OCI-LY7 (cell line): ENCODE results near the gene MAPK4. TPM values are rescaled to one million over a fixed set of nuclear protein-coding genes. Genes with fewer than 3 reads are reported as not detected.

Experiments
- BruUV-seq: library from RNA; stranded (reverse); fragments of 400-500 nt; replicated peaks from 2 replicates; lab custom pipeline; 2021; lab: Mats Ljungman, UMichigan
- CTCF ChIA-PET: fragments of 300-600 bp; sonication (Branson Sonifier 250); formaldehyde crosslinking; loops from one replicate; lab custom pipeline; 2022; ENCODE audit warnings: antibody characterized with exemption; ENCODE audit not compliant: unreplicated experiment; lab: Charles Lee
- POLR2A ChIA-PET: fragments of 300-600 bp; sonication (Branson Sonifier 250); formaldehyde crosslinking; loops from one replicate; lab custom pipeline; 2022; ENCODE audit warnings: antibody characterized with exemption; lab: Charles Lee
- DNase-seq: peaks from one replicate; pipeline ENCODE4 v3.0.0-alpha.2; 2015; ENCODE audit warnings: low spot score
- H2AFZ ChIP-seq: fragments of 200-600 bp; sonication (generic), shearing (Covaris generic); 2 replicates; pipeline ENCODE4 v1.6.1; 2014; ENCODE audit warnings: mild to moderate bottlenecking, antibody characterized with exemption, low read length, moderate library complexity
- H3K27ac ChIP-seq: fragments of 200-600 bp; sonication (generic); 2 replicates; pipeline ENCODE4 v1.5.1; 2014; ENCODE audit warnings: mixed run types, low read depth, mild to moderate bottlenecking, moderate library complexity, low read length, inconsistent platforms; ENCODE audit not compliant: poor library complexity, severe bottlenecking
- H3K36me3 ChIP-seq: fragments of 200-600 bp; sonication (generic); 2 replicates; pipeline ENCODE4 v1.6.1; 2014; ENCODE audit warnings: mild to moderate bottlenecking, antibody characterized with exemption, low read length, moderate library complexity, mixed read lengths; ENCODE audit not compliant: insufficient read depth
- H3K4me1 ChIP-seq: fragments of 200-600 bp; sonication (generic); 2 replicates; pipeline ENCODE4 v1.5.1; 2014; ENCODE audit warnings: mild to moderate bottlenecking, low read length; ENCODE audit not compliant: insufficient read depth, poor library complexity, severe bottlenecking
- H3K4me2 ChIP-seq: fragments of 200-600 bp; sonication (generic); 2 replicates; pipeline ENCODE4 v1.6.1; 2014; ENCODE audit warnings: mild to moderate bottlenecking, low read length
- H3K4me3 ChIP-seq: fragments of 200-600 bp; sonication (generic); 2 replicates; pipeline ENCODE4 v1.5.1; 2014; ENCODE audit warnings: mild to moderate bottlenecking, low read depth, low read length; ENCODE audit not compliant: poor library complexity, severe bottlenecking
- H3K79me2 ChIP-seq: fragments of 200-600 bp; sonication (generic); 2 replicates; pipeline ENCODE4 v1.6.1; 2016; ENCODE audit warnings: low read depth, mild to moderate bottlenecking, low read length, moderate library complexity, mixed read lengths; ENCODE audit not compliant: insufficient read depth
- H3K9me2 ChIP-seq: fragments of 200-600 bp; sonication (generic); 2 replicates; pipeline ENCODE4 v1.6.1; 2016; ENCODE audit warnings: mild to moderate bottlenecking, low read length, mixed read lengths; ENCODE audit not compliant: insufficient read depth
- H3K9me3 ChIP-seq: fragments of 200-600 bp; sonication (generic); 2 replicates; pipeline ENCODE4 v1.6.1; 2014; ENCODE audit warnings: mild to moderate bottlenecking, mixed run types, low read length, mixed read lengths
- H4K20me1 ChIP-seq: fragments of 200-600 bp; sonication (generic); 2 replicates; pipeline ENCODE4 v1.6.1; 2014; ENCODE audit warnings: mild to moderate bottlenecking, antibody characterized with exemption, low read length, moderate library complexity, mixed read lengths; ENCODE audit not compliant: insufficient read depth
- CTCF ChIP-seq: fragments of 200-600 bp; sonication (generic); conservative IDR thresholded peaks from 2 replicates; pipeline ENCODE4 v1.5.1; 2014; ENCODE audit warnings: mild to moderate bottlenecking, antibody characterized with exemption, low read length, moderate library complexity, mixed read lengths
- EZH2phosphoT487 ChIP-seq: fragments of 200-600 bp; sonication (generic); IDR thresholded peaks from 2 replicates; pipeline ENCODE4 v1.6.1; 2018; ENCODE audit warnings: low read depth, borderline replicate concordance, mild to moderate bottlenecking, mixed run types, antibody characterized with exemption, low read length, moderate library complexity, mixed read lengths
- intact Hi-C: fragments of 100-400 bp; cut with micrococcal nuclease; formaldehyde crosslinking; loops from one replicate; pipeline ENCODE4 v1.10.0; 2022; ENCODE audit not compliant: unreplicated experiment
- total RNA-seq, 2 experiments: library from RNA; depleted of rRNA in 1 of 2; stranded (reverse); fragments of >200 nt in 1 of 2; shearing (Covaris generic) in 1 of 2; gene quantifications; 2 replicates each; pipeline ENCODE4 v1.2.3, GENCODE V29; 2014 to 2022

MAPK4 gene
- total RNA-seq, 2 experiments from 2014 or later, result not detected

- no peaks in the 10 kb centered on the region for H4K20me1 ChIP-seq
- ChIA-PET POLR2A (no interaction called here), CTCF (no interaction called here)
- H3K27ac ChIP-seq, result no peak overlapping the region
- intact Hi-C loops, result no loop called here
- no peak for DNase-seq
- no TSS peak for BruUV-seq
- no peak overlapping the region for H3K4me3 ChIP-seq
- no peaks in the 10 kb centered on the region for H3K79me2 ChIP-seq
- no peak overlapping the region for H2AFZ ChIP-seq
- no peak overlapping the region for H3K4me2 ChIP-seq
- no peaks in the 10 kb centered on the region for H3K9me2 ChIP-seq
- no peaks in the 10 kb centered on the region for H3K36me3 ChIP-seq
- H3K4me1 ChIP-seq, result no peaks in the 10 kb centered on the region
- TF ChIP-seq CTCF (no peak), EZH2phosphoT487 (no peak)
- no peaks in the 10 kb centered on the region for H3K9me3 ChIP-seq
Observed at GRCh38 chr18:50582500-50582899, 22.6 kb downstream of the MAPK4 start.

GRCh38 chr18:50586710-50587109 lies 26.8 kb downstream of the MAPK4 start:
- Histone ChIP-seq H3K4me2 (no peak overlapping the region), H3K36me3 (no peaks in the 10 kb centered on the region), H4K20me1 (no peaks in the 10 kb centered on the region), H3K4me3 (no peak overlapping the region), H3K9me2 (no peaks in the 10 kb centered on the region), H3K79me2 (no peaks in the 10 kb centered on the region), H3K4me1 (no peaks in the 10 kb centered on the region), H3K9me3 (no peaks in the 10 kb centered on the region), H3K27ac (no peak overlapping the region), H2AFZ (no peak overlapping the region)
- ChIA-PET CTCF (no interaction called here), POLR2A (no interaction called here)
- BruUV-seq, result no TSS peak
- intact Hi-C loops, result no loop called here
- DNase-seq, result no peak
- no peak for TF ChIP-seq EZH2phosphoT487
- TF ChIP-seq CTCF, result peak; percentile 54; the same call in 1 of the 2 replicates

- DNase-seq, result no peak
- Histone ChIP-seq H3K4me3 (no peak overlapping the region), H4K20me1 (no peaks in the 10 kb centered on the region), H3K4me2 (no peak overlapping the region), H3K4me1 (no peaks in the 10 kb centered on the region), H3K27ac (no peak overlapping the region), H3K9me2 (no peaks in the 10 kb centered on the region), H3K36me3 (no peaks in the 10 kb centered on the region), H3K9me3 (no peaks in the 10 kb centered on the region), H3K79me2 (no peaks in the 10 kb centered on the region), H2AFZ (no peak overlapping the region)
- TF ChIP-seq CTCF (no peak), EZH2phosphoT487 (no peak)
- ChIA-PET POLR2A (no interaction called here), CTCF (no interaction called here)
- no TSS peak for BruUV-seq
- intact Hi-C loops, result no loop called here
Observed at GRCh38 chr18:50590593-50590992, 30.7 kb downstream of the MAPK4 start.
